ENCODE results near the gene ELMOD3.

DNA sequence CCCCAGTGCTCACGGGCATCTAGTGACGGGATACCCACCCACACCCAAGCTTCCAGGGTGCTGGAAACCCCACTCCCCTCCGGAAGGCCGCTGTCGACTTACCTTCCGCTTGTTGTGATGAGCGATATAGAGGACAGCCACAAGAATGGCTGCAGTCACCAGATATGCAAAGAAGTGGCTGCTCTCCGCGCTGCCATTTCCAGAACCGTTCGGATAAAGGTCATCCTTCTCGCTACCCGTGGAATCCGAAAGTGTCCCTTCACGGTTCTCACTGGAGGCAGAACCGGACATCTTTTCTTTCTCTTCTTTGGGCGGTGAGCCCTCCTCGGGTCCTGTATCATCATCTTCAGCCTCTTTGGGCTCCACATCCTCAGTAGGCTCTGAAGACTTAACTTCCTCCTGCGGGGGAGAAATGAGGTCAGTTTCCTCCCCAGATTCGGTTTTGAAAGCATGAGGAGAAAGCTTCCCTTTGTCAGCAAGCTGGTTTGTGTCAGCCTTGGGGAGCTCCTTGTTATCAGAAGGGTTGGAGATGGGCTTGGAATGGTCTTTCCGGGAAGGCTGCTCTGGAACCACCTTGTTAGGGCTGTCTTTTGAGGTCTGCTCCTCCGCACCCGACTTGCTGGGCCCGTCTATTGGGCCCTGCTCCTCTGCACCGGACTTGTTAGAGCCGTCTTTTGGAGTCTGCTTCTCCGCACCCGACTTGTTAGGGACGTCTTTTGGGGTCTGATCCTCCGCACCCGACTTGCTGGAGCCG lies 28.0 kb upstream of the ELMOD3 start:
- no peak for TF ChIP-seq EZH2phosphoT487 (IDR thresholded peaks at IDR 0.05; ENCODE audit: borderline replicate concordance)
- TF ChIP-seq, protein P1, sequence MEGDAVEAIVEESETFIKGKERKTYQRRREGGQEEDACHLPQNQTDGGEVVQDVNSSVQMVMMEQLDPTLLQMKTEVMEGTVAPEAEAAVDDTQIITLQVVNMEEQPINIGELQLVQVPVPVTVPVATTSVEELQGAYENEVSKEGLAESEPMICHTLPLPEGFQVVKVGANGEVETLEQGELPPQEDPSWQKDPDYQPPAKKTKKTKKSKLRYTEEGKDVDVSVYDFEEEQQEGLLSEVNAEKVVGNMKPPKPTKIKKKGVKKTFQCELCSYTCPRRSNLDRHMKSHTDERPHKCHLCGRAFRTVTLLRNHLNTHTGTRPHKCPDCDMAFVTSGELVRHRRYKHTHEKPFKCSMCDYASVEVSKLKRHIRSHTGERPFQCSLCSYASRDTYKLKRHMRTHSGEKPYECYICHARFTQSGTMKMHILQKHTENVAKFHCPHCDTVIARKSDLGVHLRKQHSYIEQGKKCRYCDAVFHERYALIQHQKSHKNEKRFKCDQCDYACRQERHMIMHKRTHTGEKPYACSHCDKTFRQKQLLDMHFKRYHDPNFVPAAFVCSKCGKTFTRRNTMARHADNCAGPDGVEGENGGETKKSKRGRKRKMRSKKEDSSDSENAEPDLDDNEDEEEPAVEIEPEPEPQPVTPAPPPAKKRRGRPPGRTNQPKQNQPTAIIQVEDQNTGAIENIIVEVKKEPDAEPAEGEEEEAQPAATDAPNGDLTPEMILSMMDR (conservative IDR thresholded peaks at IDR 0.05; ENCODE audit: low read length): no peak
